Endothelial cell of umbilical vein (primary cell): ENCODE data around the gene BHLHE23. TPM values are rescaled to one million over a fixed set of nuclear protein-coding genes. Genes with fewer than 3 reads are reported as not detected.

ENCODE experiments used
- BruUV-seq: library from RNA; stranded (reverse); fragments of 400-500 nt; replicated peaks from 2 replicates; lab custom pipeline; 2021; lab: Mats Ljungman, UMichigan
- CTCF ChIA-PET: fragments of 300-600, 350-600 bp; sonication (Branson Sonifier 250); formaldehyde crosslinking; loops from one replicate; lab custom pipeline; 2021; ENCODE audit warnings: antibody characterized with exemption, inconsistent platforms; lab: Charles Lee
- POLR2A ChIA-PET: fragments of 300-600, 350-600 bp; sonication (Branson Sonifier 250); formaldehyde crosslinking; loops from one replicate; lab custom pipeline; 2021; ENCODE audit warnings: antibody characterized with exemption, inconsistent platforms; lab: Charles Lee
- DNase-seq: peaks from one replicate; pipeline ENCODE4 v3.0.0-alpha.2; 2011; ENCODE audit warnings: low read depth, low spot score
- FAIRE-seq: peaks from 2 replicates; lab custom pipeline; 2011; peaks lifted over from hg19 to GRCh38; lab: Jason Lieb, UNC
- H2AFZ ChIP-seq: 2 replicates; pipeline ENCODE4 v1.6.0; 2012; ENCODE audit warnings: low read depth, low read length, control low read depth, inconsistent platforms
- H3K27ac ChIP-seq: 2 replicates; pipeline ENCODE4 v1.5.1; 2011; ENCODE audit warnings: low read depth, mild to moderate bottlenecking, control low read depth, low read length, moderate library complexity; ENCODE audit not compliant: insufficient read depth
- H3K27me3 ChIP-seq, 2 experiments: 2 replicates each; pipeline versions ENCODE4 v1.6.0 to v1.6.1; 2011; ENCODE audit warnings: low read length in 2 of 2, mixed read lengths in 1 of 2; ENCODE audit not compliant: control insufficient read depth in 2 of 2, insufficient read depth in 2 of 2
- H3K36me3 ChIP-seq, 2 experiments: 2 replicates in 1 of 2; 3 replicates in 1 of 2; pipeline ENCODE4 v1.5.1; 2011; ENCODE audit warnings: low read length in 2 of 2, mild to moderate bottlenecking in 1 of 2, moderate library complexity in 1 of 2; ENCODE audit not compliant: control insufficient read depth in 2 of 2, insufficient read depth in 2 of 2; ENCODE audit errors: extremely low read depth in 1 of 2
- H3K4me1 ChIP-seq: 3 replicates; pipeline ENCODE4 v1.5.1; 2011; ENCODE audit warnings: mild to moderate bottlenecking, low read length; ENCODE audit not compliant: control insufficient read depth, insufficient read depth; ENCODE audit errors: extremely low read depth
- H3K4me2 ChIP-seq: 2 replicates; pipeline ENCODE4 v1.6.1; 2011; ENCODE audit warnings: low read length, control low read depth, mixed read lengths; ENCODE audit not compliant: insufficient read depth
- H3K4me3 ChIP-seq, 3 experiments: fragments of 200-600 bp in 1 of 3; sonication (generic), shearing (Covaris generic) in 1 of 3; replicated peaks in 1 of 3; 2 replicates each; pipeline ENCODE4 v1.5.1; 2011 to 2016; ENCODE audit warnings: control low read depth in 3 of 3, low read length in 3 of 3, mild to moderate bottlenecking in 2 of 3, inconsistent platforms in 1 of 3, low read depth in 1 of 3, moderate library complexity in 1 of 3; ENCODE audit not compliant: insufficient read depth in 1 of 3
- H3K79me2 ChIP-seq: 2 replicates; pipeline ENCODE4 v1.6.0; 2012; ENCODE audit warnings: low read length, inconsistent platforms; ENCODE audit not compliant: control insufficient read depth, insufficient read depth
- H3K9ac ChIP-seq: replicated peaks from 2 replicates; pipeline ENCODE3; 2011; ENCODE audit warnings: low read length, control low read depth; ENCODE audit not compliant: insufficient read depth; ENCODE audit errors: extremely low read depth
- H3K9me1 ChIP-seq: replicated peaks from 3 replicates; pipeline ENCODE4 v1.6.0; 2011; ENCODE audit warnings: mild to moderate bottlenecking, low read length; ENCODE audit not compliant: control insufficient read depth, insufficient read depth; ENCODE audit errors: extremely low read depth
- H3K9me3 ChIP-seq: replicated peaks from 2 replicates; pipeline ENCODE4 v1.5.1; 2012; ENCODE audit warnings: low read length, inconsistent platforms; ENCODE audit not compliant: control insufficient read depth, insufficient read depth
- H4K20me1 ChIP-seq: replicated peaks from 2 replicates; pipeline ENCODE3; 2011; ENCODE audit warnings: mild to moderate bottlenecking, low read length; ENCODE audit not compliant: control insufficient read depth, insufficient read depth; ENCODE audit errors: extremely low read depth
- CTCF ChIP-seq, 2 donors: IDR thresholded peaks; 1 replicate in 1 of 2; 2 replicates in 1 of 2; pipeline ENCODE4 v1.5.1; 2011; ENCODE audit warnings: low read length in 2 of 2, mild to moderate bottlenecking in 2 of 2, moderate library complexity in 2 of 2, control low read depth in 1 of 2, inconsistent platforms in 1 of 2, low read depth in 1 of 2; ENCODE audit not compliant: insufficient read depth in 1 of 2; ENCODE audit errors: extremely low read depth in 1 of 2
- EZH2 ChIP-seq: IDR thresholded peaks from 2 replicates; pipeline ENCODE4 v1.6.1; 2012; ENCODE audit warnings: borderline replicate concordance, low read depth, mild to moderate bottlenecking, moderate library complexity, low read length, inconsistent platforms; ENCODE audit not compliant: severe bottlenecking
- FOS ChIP-seq: IDR thresholded peaks from 2 replicates; pipeline ENCODE4 v1.6.1; 2011; ENCODE audit warnings: mild to moderate bottlenecking, low read length, moderate library complexity, borderline replicate concordance; ENCODE audit not compliant: insufficient read depth
- GATA2 ChIP-seq: IDR thresholded peaks from 2 replicates; pipeline ENCODE4 v1.7.0; 2011; ENCODE audit warnings: low read depth, mild to moderate bottlenecking, moderate library complexity, mixed read lengths, low read length; ENCODE audit not compliant: insufficient read length, insufficient read depth
- JUN ChIP-seq: IDR thresholded peaks from 2 replicates; pipeline ENCODE4 v1.6.1; 2011; ENCODE audit warnings: borderline replicate concordance, low read depth; ENCODE audit not compliant: insufficient read length, insufficient read depth
- MAX ChIP-seq: IDR thresholded peaks from 2 replicates; pipeline ENCODE4 v1.6.1; 2011; ENCODE audit not compliant: insufficient read depth, insufficient read length
- MYC ChIP-seq: IDR thresholded peaks from one replicate; pipeline ENCODE4 v1.6.1; 2011; ENCODE audit warnings: mild to moderate bottlenecking, low read depth, low read length
- POLR2A ChIP-seq: IDR thresholded peaks from 2 replicates; pipeline ENCODE4 v1.6.1; 2012; ENCODE audit warnings: low read depth, mild to moderate bottlenecking, control low read depth, low read length
- POLR2AphosphoS5 ChIP-seq: IDR thresholded peaks from 2 replicates; pipeline ENCODE4 v1.6.1; 2012; ENCODE audit warnings: low read depth, mild to moderate bottlenecking, control low read depth, low read length, moderate library complexity; ENCODE audit not compliant: insufficient read depth
- dilution Hi-C: fragments of 300-500 bp; cut with MboI; formaldehyde crosslinking; loops from one replicate; pipeline ENCODE4 v1.15.0; 2019; ENCODE audit warnings: low sequenced_read_pairs; ENCODE audit not compliant: extremely low pct_ligation_motif_present
- intact Hi-C: fragments of 100-400 bp; cut with micrococcal nuclease; formaldehyde crosslinking; loops from one replicate; pipeline ENCODE4 v1.10.0; 2022
- polyA plus RNA-seq, 4 experiments: library from polyadenylated mRNA; depleted of rRNA in 3 of 4; stranded (reverse) in 3 of 4; unstranded in 1 of 4; fragments of >200 nt; gene quantifications; 2 replicates each; pipeline versions ENCODE4 v1.2.1 to v1.2.3, GENCODE V29; 2011 to 2012; ENCODE audit warnings: missing spikeins in 1 of 4
- total RNA-seq: library from RNA; stranded (reverse); gene quantifications from 2 replicates; pipeline ENCODE4 v1.2.3, GENCODE V29; 2021

Gene BHLHE23
- total and polyA plus RNA-seq, 2 donors (not counting 3 experiments of a cell fraction or from before 2014, with no cell fraction given), result not detected

GRCh38 chr20:63000958-63001357 is 5.8 kb downstream of the BHLHE23 start:
- H3K4me2 ChIP-seq, result no peak overlapping the region
- H3K9me3 ChIP-seq, result no peaks in the 10 kb centered on the region
- BruUV-seq, result no TSS peak
- no peak for TF ChIP-seq MAX
- TF ChIP-seq GATA2, result no peak
- no peak for TF ChIP-seq POLR2AphosphoS5
- no peak for TF ChIP-seq FOS
- no peak for TF ChIP-seq MYC
- no peak for TF ChIP-seq JUN
- TF ChIP-seq CTCF (IDR thresholded peaks at IDR 0.05; ENCODE audit: extremely low read depth in 1 of 2, insufficient read depth in 1 of 2, low read depth in 1 of 2, low read length in 2 of 2), result no peak
- TF ChIP-seq EZH2, result no peak
- TF ChIP-seq POLR2A, result no peak
- DNase-seq, result no peak
- POLR2A ChIA-PET, result no interaction called here
- no peaks in the 10 kb centered on the region for H3K9me1 ChIP-seq
- no peak overlapping the region for H3K27ac ChIP-seq
- H3K4me3 ChIP-seq, result no peak overlapping the region
- H3K79me2 ChIP-seq, result no peaks in the 10 kb centered on the region
- no peak overlapping the region for H2AFZ ChIP-seq
- H3K9ac ChIP-seq, result no peak overlapping the region
- no peaks in the 10 kb centered on the region for H4K20me1 ChIP-seq
- dilution Hi-C loops (no loop called here), intact Hi-C loops (no loop called here)
- no peaks in the 10 kb centered on the region for H3K36me3 ChIP-seq
- CTCF ChIA-PET, result no interaction called here
- FAIRE-seq, result no peak
- H3K4me1 ChIP-seq, result no peaks in the 10 kb centered on the region
- peaks cover 41 to 50% of the 10 kb centered on the region in 2 experiments for H3K27me3 ChIP-seq
